Testis (tissue), 2 donors: ENCODE data around the gene NUP88.

Experiments
- CTCF ChIP-seq, 3 experiments: fragments of 450-650 bp in 2 of 3; fragments of 200-600 bp in 1 of 3; sonication (generic) in 1 of 3; IDR thresholded peaks; one replicate each; pipeline ENCODE4 v1.5.1; 2016 to 2019; ENCODE audit warnings: antibody characterized with exemption in 3 of 3, mild to moderate bottlenecking in 2 of 3, moderate library complexity in 1 of 3
- POLR2A ChIP-seq: fragments of 450-650 bp; IDR thresholded peaks from one replicate; pipeline ENCODE4 v1.6.1; 2017; ENCODE audit warnings: antibody characterized with exemption, mild to moderate bottlenecking, moderate library complexity

- TF ChIP-seq CTCF (IDR thresholded peaks at IDR 0.05) (no peak), POLR2A (no peak)
These were observed 3.0 kb upstream of the NUP88 start for GRCh38 chr17:5422505-5422904.
